ENCODE results near the gene KNDC1.

DNA sequence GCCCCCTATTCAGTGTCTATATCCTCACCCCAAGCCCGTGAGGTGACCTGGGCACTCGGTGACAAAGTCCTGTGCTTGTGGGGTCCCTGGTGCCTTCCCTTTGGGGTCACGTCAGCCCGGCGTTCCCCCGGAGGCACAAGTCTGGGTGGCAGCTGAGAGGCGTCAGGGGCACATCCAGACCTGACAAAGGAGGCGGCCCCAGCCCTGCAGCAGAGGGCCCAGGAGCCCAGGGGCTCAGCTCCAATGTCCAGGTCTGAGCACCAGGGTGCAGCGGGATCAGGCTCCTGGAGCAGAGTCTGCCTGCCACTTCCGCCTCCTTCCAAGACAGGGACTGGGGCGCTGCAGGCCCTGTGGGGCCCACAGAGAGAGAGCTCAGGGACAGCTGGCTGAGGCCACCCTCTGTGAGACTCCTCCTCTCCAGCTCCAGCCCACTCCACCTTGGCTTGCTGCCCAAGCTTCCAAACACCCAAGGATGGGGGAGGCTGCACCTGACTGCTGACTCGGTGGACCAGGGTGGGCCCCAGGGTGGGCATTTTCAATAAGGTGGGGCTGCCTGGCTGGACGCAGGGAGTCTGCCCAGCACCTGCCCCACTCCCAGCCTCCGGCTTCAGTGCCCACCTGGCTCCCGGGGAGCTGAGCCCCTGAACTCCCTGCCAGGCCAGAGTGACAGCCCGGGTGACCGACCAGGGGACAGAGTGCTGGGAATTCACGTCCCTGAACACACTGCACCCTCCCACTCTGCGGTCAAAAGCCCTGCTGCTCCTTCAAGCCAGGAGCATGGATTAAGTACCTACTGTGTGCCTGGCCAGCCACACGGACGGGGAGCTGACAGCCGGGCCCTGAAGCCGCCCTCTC lies 1.0 kb upstream of the KNDC1 start:
- TF ChIP-seq POLR2A (IDR thresholded peaks at IDR 0.05; ENCODE audit: low read length): no peak
- no peak for TF ChIP-seq GATA1 (IDR thresholded peaks at IDR 0.05; ENCODE audit: low read depth, low read length)

All from erythroblast (primary cell).